Tibial artery (tissue), 4 donors: Measurements from ENCODE around the gene TMA7B.

Experiments
- DNase-seq, 2 donors: peaks; one replicate each; pipeline ENCODE4 v3.0.0-alpha.2; 2019
- H3K27ac ChIP-seq, 2 donors: fragments of 200-600 bp; sonication (generic) in 1 of 2; 1 replicate in 1 of 2; 2 replicates in 1 of 2; pipeline ENCODE4 v1.5.1; 2018 to 2019; ENCODE audit warnings: mild to moderate bottlenecking in 1 of 2
- H3K27me3 ChIP-seq, 2 donors: fragments of 200-600 bp; sonication (generic) in 1 of 2; one replicate each; pipeline versions ENCODE4 v1.5.1 to v1.6.0; 2016 to 2019
- H3K36me3 ChIP-seq, 3 donors: fragments of 200-600 bp; sonication (generic) in 2 of 3; one replicate each; pipeline ENCODE4 v1.5.1; 2016 to 2019; ENCODE audit warnings: mild to moderate bottlenecking in 2 of 3
- H3K4me1 ChIP-seq, 4 donors: fragments of 200-600 bp; sonication (generic) in 2 of 4; 1 replicate in 3 of 4; 2 replicates in 1 of 4; pipeline ENCODE4 v1.5.1; 2016 to 2019
- H3K4me3 ChIP-seq, 2 donors: fragments of 200-600 bp; sonication (generic) in 1 of 2; 1 replicate in 1 of 2; 2 replicates in 1 of 2; pipeline ENCODE4 v1.5.1; 2018 to 2019; ENCODE audit warnings: mild to moderate bottlenecking in 2 of 2
- H3K9me3 ChIP-seq, 3 donors: fragments of 200-600 bp; sonication (generic) in 1 of 3; one replicate each; pipeline ENCODE4 v1.5.1; 2016 to 2019
- intact Hi-C: fragments of 100-400 bp; cut with DNase I; formaldehyde crosslinking; loops from one replicate; pipeline ENCODE4 v1.15.0; 2023; ENCODE audit warnings: low total_unique reads
- TF ChIP-seq, protein P1 (sequence below), 2 experiments: fragments of 200-600 bp in 1 of 2; fragments of 450-650 bp in 1 of 2; IDR thresholded peaks; one replicate each; pipeline ENCODE4 v1.5.1; 2017 to 2019; ENCODE audit warnings: antibody characterized with exemption in 2 of 2, mild to moderate bottlenecking in 1 of 2, moderate library complexity in 1 of 2

The TMA7B gene

DNA sequence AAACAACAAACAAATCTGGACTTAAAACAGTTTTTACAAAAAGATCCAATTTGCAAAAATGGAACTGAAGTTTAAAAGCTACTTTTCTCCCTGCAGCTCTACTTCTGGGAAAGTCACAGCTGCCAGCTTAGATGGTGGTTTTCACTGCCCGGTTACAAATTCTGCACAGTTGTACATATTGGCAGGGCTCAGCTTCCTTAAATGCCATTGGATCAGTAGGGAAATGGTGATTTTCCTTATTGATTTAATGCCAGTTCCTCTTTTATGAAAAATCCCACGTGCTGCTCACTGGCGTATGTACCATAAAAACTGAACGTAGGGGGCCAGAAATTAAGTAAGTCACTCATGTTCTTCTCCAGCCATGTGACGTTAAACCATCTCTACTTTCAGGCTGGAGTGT, 36.5 kb upstream of the TMA7B start:
- Histone ChIP-seq H3K36me3 (no peaks in the 10 kb centered on the region), H3K4me1 (no peaks in the 10 kb centered on the region), H3K9me3 (no peaks in the 10 kb centered on the region), H3K4me3 (no peak overlapping the region), H3K27me3 (peaks cover 0 to 44% of the 10 kb centered on the region in 2 donors), H3K27ac (no peak overlapping the region)
- intact Hi-C loops, result no loop called here
- DNase-seq, result no peak
- TF ChIP-seq, protein P1, sequence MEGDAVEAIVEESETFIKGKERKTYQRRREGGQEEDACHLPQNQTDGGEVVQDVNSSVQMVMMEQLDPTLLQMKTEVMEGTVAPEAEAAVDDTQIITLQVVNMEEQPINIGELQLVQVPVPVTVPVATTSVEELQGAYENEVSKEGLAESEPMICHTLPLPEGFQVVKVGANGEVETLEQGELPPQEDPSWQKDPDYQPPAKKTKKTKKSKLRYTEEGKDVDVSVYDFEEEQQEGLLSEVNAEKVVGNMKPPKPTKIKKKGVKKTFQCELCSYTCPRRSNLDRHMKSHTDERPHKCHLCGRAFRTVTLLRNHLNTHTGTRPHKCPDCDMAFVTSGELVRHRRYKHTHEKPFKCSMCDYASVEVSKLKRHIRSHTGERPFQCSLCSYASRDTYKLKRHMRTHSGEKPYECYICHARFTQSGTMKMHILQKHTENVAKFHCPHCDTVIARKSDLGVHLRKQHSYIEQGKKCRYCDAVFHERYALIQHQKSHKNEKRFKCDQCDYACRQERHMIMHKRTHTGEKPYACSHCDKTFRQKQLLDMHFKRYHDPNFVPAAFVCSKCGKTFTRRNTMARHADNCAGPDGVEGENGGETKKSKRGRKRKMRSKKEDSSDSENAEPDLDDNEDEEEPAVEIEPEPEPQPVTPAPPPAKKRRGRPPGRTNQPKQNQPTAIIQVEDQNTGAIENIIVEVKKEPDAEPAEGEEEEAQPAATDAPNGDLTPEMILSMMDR (IDR thresholded peaks at IDR 0.05), result no peak

- H3K27ac ChIP-seq, result no peak overlapping the region
- DNase-seq, result no peak
- no peaks in the 10 kb centered on the region for H3K9me3 ChIP-seq
- intact Hi-C loops, result no loop called here
- peaks cover 0 to 45% of the 10 kb centered on the region in 2 donors for H3K27me3 ChIP-seq
- TF ChIP-seq, protein P1 (IDR thresholded peaks at IDR 0.05), result no peak
- no peaks in the 10 kb centered on the region for H3K36me3 ChIP-seq
- no peak overlapping the region for H3K4me3 ChIP-seq
- H3K4me1 ChIP-seq, result no peaks in the 10 kb centered on the region
Observed at GRCh38 chr22:39924286-39924685, 35.9 kb upstream of the TMA7B start.

DNA sequence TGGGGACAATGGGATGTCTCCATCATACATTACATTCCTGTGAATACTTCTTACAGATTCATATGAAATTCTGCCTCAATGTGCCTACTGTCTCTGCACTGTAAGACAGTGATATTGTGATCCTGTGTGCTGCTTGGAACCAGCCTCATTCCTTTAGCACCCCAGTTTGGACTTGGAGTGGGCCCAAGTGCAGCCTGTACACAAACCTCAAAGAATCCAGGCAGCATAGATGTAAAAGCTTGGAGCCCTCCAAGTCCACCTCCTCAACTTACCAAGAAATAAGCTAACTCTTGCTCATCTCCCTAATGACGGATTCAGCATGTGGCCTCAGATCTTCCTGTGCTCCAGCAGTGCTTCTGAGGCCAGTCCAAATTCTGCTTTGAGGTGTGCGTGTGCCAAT, 34.9 kb upstream of the TMA7B start:
- intact Hi-C loops, result no loop called here
- peaks cover 0 to 45% of the 10 kb centered on the region in 2 donors for H3K27me3 ChIP-seq
- DNase-seq, result no peak

GRCh38 chr22:39925909-39926679, 34.1 kb upstream of the TMA7B start:
- H3K4me1 ChIP-seq, result no peaks in the 10 kb centered on the region
- no peaks in the 10 kb centered on the region for H3K36me3 ChIP-seq
- intact Hi-C loops, result no loop called here
- no peak for DNase-seq
- H3K4me3 ChIP-seq, result no peak overlapping the region
- H3K27me3 ChIP-seq, result peaks cover 0 to 46% of the 10 kb centered on the region in 2 donors
- H3K9me3 ChIP-seq, result no peaks in the 10 kb centered on the region
- TF ChIP-seq, protein P1 (IDR thresholded peaks at IDR 0.05), result no peak
- H3K27ac ChIP-seq, result no peak overlapping the region

More for the DNA sequence above, 34.9 kb upstream of the TMA7B start:
- no peak overlapping the region for H3K4me3 ChIP-seq
- TF ChIP-seq, protein P1 (IDR thresholded peaks at IDR 0.05), result no peak
- no peaks in the 10 kb centered on the region for H3K9me3 ChIP-seq
- H3K36me3 ChIP-seq, result no peaks in the 10 kb centered on the region
- no peak overlapping the region for H3K27ac ChIP-seq
- H3K4me1 ChIP-seq, result no peaks in the 10 kb centered on the region

DNA sequence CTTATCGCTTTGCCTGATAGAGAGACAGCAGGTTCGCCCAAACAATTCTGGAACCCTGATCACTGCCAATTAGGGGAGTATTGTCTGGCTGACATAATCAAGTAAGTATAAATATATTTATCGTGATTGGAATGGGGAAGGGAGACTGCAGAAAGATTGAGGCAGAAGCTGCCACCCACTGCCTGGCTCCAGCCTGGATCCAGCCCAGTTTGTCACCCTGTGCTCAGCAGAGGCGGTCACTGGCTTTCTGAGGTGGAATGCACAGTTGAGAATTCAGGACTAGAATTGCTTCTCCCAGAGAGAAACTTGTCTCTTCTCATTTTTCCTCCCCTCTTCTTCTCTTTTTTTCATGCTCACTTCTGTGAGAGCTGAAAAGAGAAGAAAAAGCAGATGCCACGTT, 33.4 kb upstream of the TMA7B start:
- Histone ChIP-seq H3K9me3 (no peaks in the 10 kb centered on the region), H3K36me3 (no peaks in the 10 kb centered on the region), H3K4me1 (no peaks in the 10 kb centered on the region), H3K27ac (no peak overlapping the region), H3K27me3 (peaks cover 0 to 49% of the 10 kb centered on the region in 2 donors), H3K4me3 (no peak overlapping the region)
- TF ChIP-seq, protein P1 (IDR thresholded peaks at IDR 0.05), result no peak
- intact Hi-C loops, result no loop called here
- DNase-seq, result no peak
